ENCODE data around the gene GMCL2. TPM values are rescaled to one million over a fixed set of nuclear protein-coding genes. Genes with fewer than 3 reads are reported as not detected.

The GMCL2 gene
- total and polyA plus RNA-seq, 11 donors, result not detected

DNA sequence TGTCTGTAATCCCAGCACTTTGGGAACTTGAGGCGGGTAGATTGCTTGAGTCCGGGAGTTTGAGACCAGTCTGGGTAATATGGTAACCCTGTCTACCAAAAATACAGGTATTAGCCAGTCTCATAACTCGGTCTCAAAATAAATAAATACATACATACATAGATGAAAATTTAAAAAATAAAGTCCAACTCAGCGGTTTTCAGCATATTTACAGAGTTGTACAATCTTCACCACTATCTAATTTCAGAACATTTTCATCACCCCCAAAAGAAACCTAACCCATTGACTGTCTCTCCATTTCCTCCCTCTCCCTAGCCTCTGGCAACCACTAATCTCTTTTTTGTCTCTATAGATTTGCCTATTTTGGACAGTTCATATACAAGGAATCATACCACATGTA, 45.6 kb downstream of the GMCL2 start:
- no peaks in the 10 kb centered on the region for H3K27me3 ChIP-seq
- H3K9me3 ChIP-seq, result no peaks in the 10 kb centered on the region
- DNase-seq (no peak), ATAC-seq (no peak)
- no peak overlapping the region for H3K27ac ChIP-seq
- peaks cover 0 to 9% (median 3%) of the 10 kb centered on the region in 12 donors for H3K4me1 ChIP-seq
- TF ChIP-seq, protein P1, sequence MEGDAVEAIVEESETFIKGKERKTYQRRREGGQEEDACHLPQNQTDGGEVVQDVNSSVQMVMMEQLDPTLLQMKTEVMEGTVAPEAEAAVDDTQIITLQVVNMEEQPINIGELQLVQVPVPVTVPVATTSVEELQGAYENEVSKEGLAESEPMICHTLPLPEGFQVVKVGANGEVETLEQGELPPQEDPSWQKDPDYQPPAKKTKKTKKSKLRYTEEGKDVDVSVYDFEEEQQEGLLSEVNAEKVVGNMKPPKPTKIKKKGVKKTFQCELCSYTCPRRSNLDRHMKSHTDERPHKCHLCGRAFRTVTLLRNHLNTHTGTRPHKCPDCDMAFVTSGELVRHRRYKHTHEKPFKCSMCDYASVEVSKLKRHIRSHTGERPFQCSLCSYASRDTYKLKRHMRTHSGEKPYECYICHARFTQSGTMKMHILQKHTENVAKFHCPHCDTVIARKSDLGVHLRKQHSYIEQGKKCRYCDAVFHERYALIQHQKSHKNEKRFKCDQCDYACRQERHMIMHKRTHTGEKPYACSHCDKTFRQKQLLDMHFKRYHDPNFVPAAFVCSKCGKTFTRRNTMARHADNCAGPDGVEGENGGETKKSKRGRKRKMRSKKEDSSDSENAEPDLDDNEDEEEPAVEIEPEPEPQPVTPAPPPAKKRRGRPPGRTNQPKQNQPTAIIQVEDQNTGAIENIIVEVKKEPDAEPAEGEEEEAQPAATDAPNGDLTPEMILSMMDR (IDR thresholded peaks at IDR 0.05), result no peak
- no peak for TF ChIP-seq POLR2A (IDR thresholded peaks at IDR 0.05)
- 96 to 99% (median 97%) methylated on average over 4 of the region's 4 CpGs for WGBS, 4 donors
- no peak overlapping the region for H3K4me3 ChIP-seq
- H3K36me3 ChIP-seq, result peaks cover 0 to 93% (median 84%) of the 10 kb centered on the region in 9 donors
- intact Hi-C loops (cut with DNase I), result no loop called here

DNA sequence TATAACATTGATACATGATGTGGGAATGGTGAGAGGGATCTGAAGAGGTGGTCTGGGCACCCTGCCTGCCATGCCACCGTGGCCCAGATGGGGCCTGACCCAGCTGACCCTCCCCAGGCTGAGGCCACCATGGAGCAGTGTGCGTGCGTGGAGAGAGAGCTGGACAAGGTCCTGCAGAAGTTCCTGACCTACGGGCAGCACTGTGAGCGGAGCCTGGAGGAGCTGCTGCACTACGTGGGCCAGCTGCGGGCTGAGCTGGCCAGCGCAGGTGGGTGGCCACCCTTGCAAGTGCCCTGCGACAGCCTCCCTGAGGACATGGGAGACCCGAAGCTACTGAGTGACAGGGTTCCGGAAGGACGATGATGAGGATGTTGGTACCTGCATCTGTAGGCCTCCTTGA, 49.2 kb downstream of the GMCL2 start:
- TF ChIP-seq POLR2A (IDR thresholded peaks at IDR 0.05), result no peak
- TF ChIP-seq, protein P1 (IDR thresholded peaks at IDR 0.05), result no peak
- Histone ChIP-seq H3K36me3 (peaks cover 0 to 88% (median 69%) of the 10 kb centered on the region in 9 donors), H3K4me1 (no peaks in the 10 kb centered on the region), H3K4me3 (no peak overlapping the region), H3K27me3 (no peaks in the 10 kb centered on the region), H3K9me3 (no peaks in the 10 kb centered on the region), H3K27ac (no peak overlapping the region)
- ATAC-seq (peak in 1 of 4 donors; percentile 31), DNase-seq (peak in 1 of 5 donors; percentile 48)
- intact Hi-C loops (cut with DNase I), result no loop called here
- WGBS, 4 donors, result 91 to 94% (median 92%) methylated on average over 9 to 12 of the region's 12 CpGs

DNA sequence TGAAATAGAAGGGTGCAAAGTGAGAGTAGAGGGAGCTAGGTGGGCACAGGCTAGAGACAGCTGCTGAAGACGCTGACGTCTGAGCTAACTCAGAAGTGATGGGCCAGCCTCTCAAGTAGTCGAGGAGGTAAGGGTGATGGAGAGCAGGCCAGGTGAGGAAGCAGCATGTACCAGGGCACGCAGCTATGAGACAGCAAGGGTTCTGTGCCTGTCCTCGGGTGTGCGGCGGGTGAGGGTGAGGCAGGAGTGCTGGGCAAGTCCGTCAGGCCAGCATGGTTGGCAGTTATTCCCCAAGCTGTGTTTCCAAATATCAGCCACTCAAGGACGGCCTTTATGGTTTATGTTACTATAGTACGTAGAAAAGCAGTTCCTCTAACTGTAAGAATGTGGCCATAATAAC, 50.2 kb downstream of the GMCL2 start:
- Histone ChIP-seq H3K36me3 (peaks cover 0 to 78% (median 59%) of the 10 kb centered on the region in 9 donors), H3K9me3 (no peaks in the 10 kb centered on the region), H3K27me3 (no peaks in the 10 kb centered on the region), H3K4me1 (peaks cover 0 to 5% (median 3%) of the 10 kb centered on the region in 12 donors), H3K4me3 (no peak overlapping the region), H3K27ac (no peak overlapping the region)
- DNase-seq, result peak in 1 of 5 donors; percentile 15
- ATAC-seq, result peak in 1 of 4 donors; percentile 29
- 83 to 90% (median 86%) methylated on average over 10 of the region's 10 CpGs for WGBS, 4 donors
- TF ChIP-seq, protein P1 (IDR thresholded peaks at IDR 0.05), result no peak
- TF ChIP-seq POLR2A (IDR thresholded peaks at IDR 0.05), result no peak
- intact Hi-C loops (cut with DNase I), result no loop called here

Other genes with a start within 250 kb of the GMCL2 start
- not detected for gene PROP1, start 191.1 kb downstream of the GMCL2 start, total RNA-seq
- gene PROP1, start 191.1 kb downstream of the GMCL2 start, polyA plus RNA-seq, result not detected
- gene N4BP3, start 73.8 kb downstream of the GMCL2 start, total RNA-seq, result 1 to 10 TPM; 1.9 to 6.6 (median 2.1) TPM
- gene N4BP3, start 73.8 kb downstream of the GMCL2 start, polyA plus RNA-seq, result 1 to 10 TPM; 2.9 to 4.6 TPM
- gene RMND5B, start 56.4 kb downstream of the GMCL2 start, total RNA-seq, result 10 to 100 TPM; 26.4 to 42.2 (median 32.7) TPM
- 10 to 100 TPM; 29.9 to 40.4 TPM for gene RMND5B, start 56.4 kb downstream of the GMCL2 start, polyA plus RNA-seq
- gene NHP2, start 33.5 kb downstream of the GMCL2 start, total RNA-seq, result 100 to 1,000 TPM in 3 of 9 donors, 10 to 100 TPM in 6; 60.9 to 196 (median 75.2) TPM
- gene NHP2, start 33.5 kb downstream of the GMCL2 start, polyA plus RNA-seq, result 100 to 1,000 TPM in 1 of 2 donors, 10 to 100 TPM in 1; 92.0 to 320 TPM
- 100 to 1,000 TPM in 3 of 9 donors, 10 to 100 TPM in 6; 64.2 to 139 (median 85.7) TPM for gene HNRNPAB, start 17.2 kb upstream of the GMCL2 start, total RNA-seq
- 100 to 1,000 TPM; 109 to 150 TPM for gene HNRNPAB, start 17.2 kb upstream of the GMCL2 start, polyA plus RNA-seq
- gene PHYKPL, start 45.4 kb upstream of the GMCL2 start, total RNA-seq, result 10 to 100 TPM; 33.3 to 56.2 (median 38.6) TPM
- gene PHYKPL, start 45.4 kb upstream of the GMCL2 start, polyA plus RNA-seq, result 10 to 100 TPM; 21.3 to 41.8 TPM